Osteocyte (in vitro differentiated cells): ENCODE results near the gene SSTR3. TPM values are rescaled to one million over a fixed set of nuclear protein-coding genes. Genes with fewer than 3 reads are reported as not detected.

Source experiments
- DNase-seq: peaks from one replicate; pipeline ENCODE4 v3.0.0; 2021; ENCODE audit warnings: mixed read lengths; ENCODE audit not compliant: unreplicated experiment; ENCODE audit errors: extremely low spot score
- H3K27ac Mint-ChIP-seq: one replicate; pipeline ENCODE4 v1.8.0; 2021; ENCODE audit warnings: mild to moderate bottlenecking, mixed read lengths; ENCODE audit not compliant: unreplicated experiment
- H3K27me3 Mint-ChIP-seq: one replicate; pipeline ENCODE4 v1.8.0; 2021; ENCODE audit warnings: mixed read lengths; ENCODE audit not compliant: unreplicated experiment
- H3K36me3 Mint-ChIP-seq: one replicate; pipeline ENCODE4 v1.8.0; 2021; ENCODE audit warnings: mixed read lengths; ENCODE audit not compliant: unreplicated experiment
- H3K4me1 Mint-ChIP-seq: one replicate; pipeline ENCODE4 v1.8.0; 2021; ENCODE audit warnings: mixed read lengths; ENCODE audit not compliant: unreplicated experiment
- H3K4me3 Mint-ChIP-seq: one replicate; pipeline ENCODE4 v1.8.0; 2021; ENCODE audit warnings: mild to moderate bottlenecking, moderate library complexity, mixed read lengths; ENCODE audit not compliant: unreplicated experiment
- H3K9me3 Mint-ChIP-seq: one replicate; pipeline ENCODE4 v1.8.0; 2021; ENCODE audit warnings: mixed read lengths; ENCODE audit not compliant: unreplicated experiment
- CTCF ChIP-seq: fragments of 200-600 bp; sonication (generic); IDR thresholded peaks from 2 replicates; pipeline ENCODE4 v1.5.0; 2021; ENCODE audit warnings: antibody characterized with exemption, mild to moderate bottlenecking, moderate library complexity
- long read RNA-seq: library from polyadenylated mRNA; unstranded; transcript quantifications from one replicate; pipeline ENCODE4 v2.0.0, GENCODE V29; 2021
- total RNA-seq: library from RNA; stranded (reverse); gene quantifications from 2 replicates; pipeline ENCODE4 v1.2.1, GENCODE V29; 2021

The SSTR3 gene
- total RNA-seq: not detected in 2 replicates
- long read RNA-seq: 0 reads

GRCh38 chr22:37212174-37212906 lies at the start of gene SSTR3:
SSTR3 (minus strand) TSS chr22:37212477; CDS start chr22:37207803, 4,674 bp downstream.
- Mint-ChIP-seq H3K4me3 (no peak within 1 kb of the TSS), H3K9me3 (no peaks in the 10 kb centered on the region), H3K36me3 (no peaks in the 10 kb centered on the region), H3K27ac (no peak within 1 kb of the TSS), H3K27me3 (peaks cover 31% of the 10 kb centered on the region), H3K4me1 (peaks cover 18% of the 10 kb centered on the region)
- TF ChIP-seq CTCF: no peak
- peak; percentile 85 for DNase-seq

GRCh38 chr22:37260901-37261336 lies 48.6 kb upstream of the SSTR3 start:
- H3K27ac Mint-ChIP-seq: no peak overlapping the region
- peak; percentile 90 for TF ChIP-seq CTCF
- H3K9me3 Mint-ChIP-seq: peaks cover 5% of the 10 kb centered on the region
- H3K4me1 Mint-ChIP-seq: peaks cover 10% of the 10 kb centered on the region
- DNase-seq: no peak
- H3K36me3 Mint-ChIP-seq: no peaks in the 10 kb centered on the region
- H3K4me3 Mint-ChIP-seq: no peak overlapping the region
- H3K27me3 Mint-ChIP-seq: peaks cover 22% of the 10 kb centered on the region

GRCh38 chr22:37260155-37260795 lies 48.0 kb upstream of the SSTR3 start:
- TF ChIP-seq CTCF: no peak
- DNase-seq: no peak
- peaks cover 5% of the 10 kb centered on the region for H3K9me3 Mint-ChIP-seq

GRCh38 chr22:37259540-37260029 lies 47.3 kb upstream of the SSTR3 start:
- H3K9me3 Mint-ChIP-seq: peaks cover 2% of the 10 kb centered on the region
- peaks cover 33% of the 10 kb centered on the region for H3K27me3 Mint-ChIP-seq
- TF ChIP-seq CTCF: peak; percentile 66
- peak overlapping the region; percentile 11 for H3K4me3 Mint-ChIP-seq
- H3K27ac Mint-ChIP-seq: no peak overlapping the region
- DNase-seq: no peak
- H3K4me1 Mint-ChIP-seq: peaks cover 11% of the 10 kb centered on the region
- H3K36me3 Mint-ChIP-seq: no peaks in the 10 kb centered on the region

More at GRCh38 chr22:37260155-37260795, 48.0 kb upstream of the SSTR3 start:
- Mint-ChIP-seq H3K36me3 (no peaks in the 10 kb centered on the region), H3K27me3 (peaks cover 29% of the 10 kb centered on the region), H3K27ac (no peak overlapping the region), H3K4me3 (no peak overlapping the region), H3K4me1 (peaks cover 10% of the 10 kb centered on the region)
